ENCODE results near the gene ETV2.

Gene ETV2

GRCh38 chr19:35607661-35608060 lies 33.9 kb upstream of the ETV2 start:
- DNase-seq (ENCODE audit: low read depth), result no peak
- no peak overlapping the region for H3K4me3 ChIP-seq (ENCODE audit: low read length)
- no peak for TF ChIP-seq CTCF (conservative IDR thresholded peaks at IDR 0.05; ENCODE audit: low read depth, low read length)

GRCh38 chr19:35608251-35608650 lies 33.3 kb upstream of the ETV2 start:
- TF ChIP-seq CTCF (conservative IDR thresholded peaks at IDR 0.05; ENCODE audit: low read depth, low read length), result no peak
- H3K4me3 ChIP-seq (ENCODE audit: low read length), result no peak overlapping the region
- DNase-seq (ENCODE audit: low read depth), result no peak

GRCh38 chr19:35609851-35610353 lies 31.6 kb upstream of the ETV2 start:
- TF ChIP-seq CTCF (conservative IDR thresholded peaks at IDR 0.05; ENCODE audit: low read depth, low read length), result no peak
- H3K4me3 ChIP-seq (ENCODE audit: low read length), result no peak overlapping the region
- no peak for DNase-seq (ENCODE audit: low read depth)

GRCh38 chr19:35612224-35612558 lies 29.4 kb upstream of the ETV2 start:
- no peak for TF ChIP-seq CTCF (conservative IDR thresholded peaks at IDR 0.05; ENCODE audit: low read depth, low read length)
- DNase-seq (ENCODE audit: low read depth), result no peak
- peak overlapping the region; percentile 95 for H3K4me3 ChIP-seq (ENCODE audit: low read length)

GRCh38 chr19:35612559-35613321 lies 28.8 kb upstream of the ETV2 start, which contains the start of gene HAUS5:
Gene HAUS5, plus strand, starts transcription at chr19:35612735. Its CDS starts 60 bp downstream, at chr19:35612795.
- peak within 1 kb of the TSS; percentile 95 for H3K4me3 ChIP-seq (ENCODE audit: low read length)
- TF ChIP-seq CTCF (conservative IDR thresholded peaks at IDR 0.05; ENCODE audit: low read depth, low read length), result no peak
- DNase-seq (ENCODE audit: low read depth), result peak; percentile 55

- DNase-seq (ENCODE audit: low read depth), result no peak
- TF ChIP-seq CTCF (conservative IDR thresholded peaks at IDR 0.05; ENCODE audit: low read depth, low read length), result no peak
- no peak overlapping the region for H3K4me3 ChIP-seq (ENCODE audit: low read length)
These were observed 28.0 kb upstream of the ETV2 start for GRCh38 chr19:35613574-35613973.

- H3K4me3 ChIP-seq (ENCODE audit: low read length), result no peak overlapping the region
- no peak for TF ChIP-seq CTCF (conservative IDR thresholded peaks at IDR 0.05; ENCODE audit: low read depth, low read length)
- DNase-seq (ENCODE audit: low read depth), result no peak
These were observed 26.5 kb upstream of the ETV2 start for GRCh38 chr19:35615036-35615435.

Data from retinal pigment epithelial cell (primary cell).